ENCODE measurements around the gene NIN.

Gene NIN

DNA sequence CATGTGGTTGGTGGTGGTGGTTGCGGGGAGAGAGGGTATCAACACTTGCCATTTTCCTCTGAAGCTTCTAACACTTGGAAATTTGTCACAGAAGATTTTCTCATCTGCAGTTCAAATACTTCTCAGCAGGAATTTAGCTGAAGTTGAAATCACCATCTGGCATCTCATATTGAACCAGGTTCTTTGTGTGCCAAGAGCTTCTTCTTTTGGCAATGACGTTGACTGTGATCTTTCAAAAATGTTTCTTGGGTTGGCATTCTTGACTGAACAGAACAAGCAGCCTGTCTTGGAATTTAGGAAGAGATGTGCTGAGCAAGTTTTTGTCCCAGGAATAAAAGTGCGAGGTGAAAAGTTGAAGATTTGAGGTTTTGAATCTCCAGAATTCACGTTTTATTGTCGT is 8.7 kb upstream of the NIN start:
- DNase-seq (ENCODE audit: low read depth in 2 of 2): no peak

DNA sequence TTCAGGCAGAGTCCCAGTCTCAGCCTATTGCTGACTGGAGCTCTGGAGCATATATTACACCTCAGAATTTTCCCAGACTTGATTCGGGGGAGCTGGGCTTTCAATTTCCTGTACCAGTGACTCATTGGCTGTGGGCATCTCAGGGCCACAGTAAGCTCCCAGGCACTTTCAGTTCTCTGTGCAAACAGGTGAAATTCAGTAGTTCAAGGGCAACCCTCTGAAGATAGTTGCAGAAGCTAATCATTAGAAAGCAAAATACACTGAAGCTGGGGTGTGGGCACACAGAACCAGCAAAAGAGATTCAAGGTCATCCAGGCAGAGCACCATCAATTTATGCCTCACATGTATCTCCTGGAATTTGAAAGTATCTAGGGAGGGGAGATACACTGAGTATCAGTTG is 8.1 kb upstream of the NIN start:
- no peak for DNase-seq (ENCODE audit: low read depth in 2 of 2)

DNA sequence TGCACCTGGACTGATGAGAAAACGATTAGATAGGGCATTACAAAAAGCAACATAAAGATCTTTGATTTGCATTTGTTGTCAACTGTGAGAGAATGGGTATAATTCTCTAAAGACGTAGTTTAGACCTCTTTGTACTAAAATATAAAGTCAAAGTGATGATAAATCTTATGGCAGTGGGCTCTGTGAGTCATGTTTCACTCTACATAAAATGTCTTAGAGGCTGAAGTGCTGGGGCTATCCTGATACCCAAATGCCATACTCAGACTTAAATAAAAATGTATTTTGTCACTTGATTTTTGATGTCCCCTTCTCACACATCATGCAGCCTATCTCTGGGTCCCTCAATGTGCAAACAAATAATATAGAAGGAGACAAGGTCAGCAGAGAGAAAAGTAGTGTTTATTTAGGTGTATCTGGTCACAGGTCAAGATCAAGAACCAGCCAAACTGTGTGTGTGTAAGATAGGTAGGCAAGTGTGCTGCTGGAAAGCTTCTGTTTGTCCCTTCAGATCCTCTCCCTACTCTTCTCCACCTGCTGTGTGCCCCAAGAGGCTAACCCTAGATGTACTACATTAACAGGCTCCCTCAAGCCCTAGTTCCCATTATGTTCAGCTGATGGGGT is 7.0 kb upstream of the NIN start:
- DNase-seq (ENCODE audit: low read depth in 2 of 2): no peak

DNA sequence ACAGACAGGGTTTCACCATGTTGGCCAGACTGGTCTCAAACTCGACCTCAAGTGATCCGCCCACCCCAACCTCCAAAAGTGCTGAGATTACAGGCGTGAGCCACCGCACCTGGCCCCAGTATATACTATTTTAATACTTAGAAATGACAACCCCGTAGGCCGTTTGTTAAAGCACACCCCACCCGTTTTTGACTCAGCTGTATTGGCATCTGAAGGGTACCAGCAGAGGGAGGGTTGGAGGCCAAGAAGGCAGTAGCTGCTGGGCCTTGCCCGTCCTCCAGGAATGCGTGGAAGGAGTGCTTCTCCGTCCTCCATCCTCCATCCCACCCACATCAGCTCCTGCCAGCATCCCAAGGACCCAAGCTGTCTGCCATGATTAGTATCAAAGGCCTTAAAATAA is 6.3 kb upstream of the NIN start:
- DNase-seq (ENCODE audit: low read depth in 2 of 2): no peak

DNA sequence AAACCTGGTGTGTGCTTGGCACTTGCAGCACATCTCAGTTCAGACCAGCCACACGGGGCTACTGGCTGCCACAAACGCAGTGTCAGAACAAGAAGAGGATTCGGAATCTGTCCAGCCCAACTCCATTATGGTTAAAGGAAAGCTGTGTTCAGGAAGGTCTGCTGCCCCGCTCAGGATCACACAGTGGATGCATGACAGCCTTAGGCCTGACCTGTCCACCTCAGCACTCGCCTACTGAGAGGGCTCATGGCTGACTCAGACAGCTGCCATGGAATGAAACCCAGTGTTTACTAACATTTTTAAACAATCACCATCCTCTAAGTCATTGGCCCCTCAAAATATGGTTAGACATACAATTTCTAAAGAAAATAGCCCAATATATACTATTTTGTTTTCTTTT is 5.6 kb upstream of the NIN start:
- no peak for DNase-seq (ENCODE audit: low read depth in 2 of 2)

DNA sequence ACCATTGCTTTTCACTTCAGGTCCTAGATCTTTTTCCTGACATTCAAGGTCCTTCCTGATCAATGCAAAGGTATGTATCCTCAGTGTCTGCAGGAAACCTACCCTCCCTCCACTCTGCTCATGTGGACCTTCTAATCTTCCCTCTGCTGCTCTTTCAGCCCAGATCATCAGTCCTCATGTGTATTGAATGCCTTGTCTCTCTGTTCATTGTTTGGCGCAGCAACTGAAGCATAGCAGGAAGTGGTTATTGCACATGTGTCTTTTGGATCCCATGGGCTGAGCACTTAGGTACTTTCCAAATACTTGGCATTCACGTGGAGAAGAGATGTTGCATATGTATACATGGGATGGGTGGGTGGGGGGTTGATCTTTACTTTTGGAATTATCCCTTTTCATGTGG is 4.3 kb upstream of the NIN start:
- DNase-seq (ENCODE audit: low read depth in 2 of 2): no peak

DNA sequence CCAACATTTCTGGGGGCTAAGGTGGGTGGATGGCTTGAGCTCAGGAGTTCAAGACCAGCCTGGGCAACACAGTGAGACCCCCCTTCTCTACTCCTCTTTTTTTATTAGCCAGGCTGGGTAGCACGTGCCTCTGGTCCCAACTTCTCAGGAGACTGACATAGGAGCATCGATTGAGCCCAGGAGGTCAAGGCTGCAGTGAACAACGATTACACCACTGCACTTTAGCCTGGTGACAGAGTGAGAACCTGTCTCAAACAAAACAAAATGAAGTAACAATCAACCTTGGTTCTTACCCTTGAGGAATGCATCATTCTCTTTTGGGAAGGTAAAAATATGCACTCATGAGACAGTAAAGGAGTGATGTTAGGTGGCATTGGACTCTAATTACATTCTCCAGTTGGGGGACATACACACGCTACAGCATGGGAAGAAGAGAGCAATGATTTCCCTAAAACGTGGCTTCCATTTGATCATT is 3.9 kb upstream of the NIN start:
- no peak for DNase-seq (ENCODE audit: low read depth in 2 of 2)

DNA sequence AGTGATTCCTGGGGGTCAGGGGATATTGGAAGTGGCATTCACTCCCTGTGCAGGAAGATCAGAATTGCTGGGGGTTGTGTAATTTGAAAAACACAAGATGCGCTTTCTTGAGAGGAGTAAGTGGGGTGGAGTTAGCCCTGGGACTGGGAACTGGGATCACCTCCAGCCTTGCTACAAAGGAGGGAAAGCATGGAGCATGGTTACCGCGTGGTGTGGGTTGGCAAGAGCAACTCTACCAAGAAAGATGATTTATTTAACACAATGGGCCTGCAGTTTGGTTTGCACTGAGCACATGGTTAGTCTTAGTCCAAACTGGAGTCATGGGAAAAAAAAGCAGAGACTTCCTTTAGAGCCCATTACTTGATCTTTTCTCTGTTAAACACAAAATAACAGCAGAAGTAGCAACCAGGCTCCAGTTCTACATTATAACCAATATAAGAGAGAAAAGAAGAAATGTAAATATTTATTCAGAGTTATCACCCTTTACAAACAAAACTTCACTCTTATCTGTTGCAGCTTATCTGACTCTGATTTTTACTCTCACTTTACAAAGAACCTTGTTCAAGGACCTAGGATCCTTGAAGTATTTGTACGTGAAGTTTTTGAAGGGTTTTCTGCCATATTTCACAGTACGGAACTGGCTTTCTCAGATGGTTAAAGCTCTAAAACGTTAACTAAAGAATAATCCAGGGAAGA is 2.1 kb upstream of the NIN start:
- no peak for DNase-seq (ENCODE audit: low read depth in 2 of 2)

DNA sequence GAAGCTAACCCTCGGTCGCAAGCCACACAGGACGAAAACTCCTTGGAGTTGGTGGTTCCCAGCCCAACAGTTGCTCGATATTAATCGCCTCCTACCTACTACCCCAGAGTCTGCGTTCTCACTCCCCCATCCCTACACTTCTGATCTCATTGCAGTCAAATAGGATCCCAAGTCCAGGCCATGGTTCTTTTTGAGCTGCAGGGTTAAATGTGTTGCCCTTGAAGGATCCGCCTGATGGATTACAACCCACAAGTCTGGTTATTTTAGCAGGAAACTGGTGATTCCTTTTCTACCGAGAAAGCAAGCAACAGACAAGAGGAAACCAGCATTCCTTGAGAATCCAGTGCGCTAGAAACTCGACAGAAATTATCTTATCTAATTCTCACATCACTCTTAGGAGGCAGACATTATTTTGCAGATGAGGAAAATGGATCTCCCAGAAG is 785 bp upstream of the NIN start:
- DNase-seq (ENCODE audit: low read depth in 2 of 2): no peak

DNA sequence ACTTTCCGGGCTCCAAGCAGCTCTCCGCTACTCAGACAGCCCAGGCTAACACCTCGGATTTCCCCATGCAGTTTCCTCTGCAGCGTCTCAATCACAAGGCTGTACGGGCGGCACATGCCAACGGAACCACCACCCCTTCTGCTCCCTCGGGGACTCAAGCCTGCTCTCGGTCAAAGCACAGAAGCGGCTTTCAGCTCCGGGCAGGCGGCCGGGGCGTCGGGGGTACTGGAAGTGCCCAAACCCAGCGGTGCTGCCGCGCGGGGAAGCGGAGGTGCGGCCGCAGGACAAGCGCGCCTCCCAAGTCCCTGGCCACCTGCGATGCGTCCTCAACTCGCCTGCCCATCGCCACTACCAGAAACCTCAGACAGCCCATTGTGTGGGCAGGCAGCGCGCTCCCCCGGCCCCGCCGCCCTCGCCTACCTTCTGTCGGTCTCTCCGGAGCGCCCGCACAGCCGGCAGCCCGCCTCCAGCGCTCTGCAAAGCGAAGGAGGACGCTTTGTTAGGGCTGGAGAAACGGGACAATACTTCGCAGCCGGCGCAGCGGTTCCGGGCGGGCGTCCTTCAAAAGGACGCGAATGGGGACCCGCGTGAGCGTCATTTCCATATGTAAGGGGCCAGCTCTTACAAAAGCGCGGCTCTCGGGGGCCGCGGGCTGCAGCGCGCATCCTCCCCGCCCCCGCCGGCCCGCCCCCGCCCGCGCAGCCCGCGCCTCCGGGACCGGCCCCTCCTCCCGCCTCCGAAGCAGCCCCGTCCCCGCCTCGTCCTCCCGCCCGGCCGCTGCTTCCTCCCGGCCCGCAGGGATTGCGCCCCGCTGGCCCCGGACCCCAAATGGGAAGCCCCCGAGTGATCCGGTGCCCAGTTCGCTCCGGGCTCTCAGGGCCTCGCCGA is 674 bp downstream of the NIN start:
- peak; percentile 27 to 44 for DNase-seq (ENCODE audit: low read depth in 2 of 2)

DNA sequence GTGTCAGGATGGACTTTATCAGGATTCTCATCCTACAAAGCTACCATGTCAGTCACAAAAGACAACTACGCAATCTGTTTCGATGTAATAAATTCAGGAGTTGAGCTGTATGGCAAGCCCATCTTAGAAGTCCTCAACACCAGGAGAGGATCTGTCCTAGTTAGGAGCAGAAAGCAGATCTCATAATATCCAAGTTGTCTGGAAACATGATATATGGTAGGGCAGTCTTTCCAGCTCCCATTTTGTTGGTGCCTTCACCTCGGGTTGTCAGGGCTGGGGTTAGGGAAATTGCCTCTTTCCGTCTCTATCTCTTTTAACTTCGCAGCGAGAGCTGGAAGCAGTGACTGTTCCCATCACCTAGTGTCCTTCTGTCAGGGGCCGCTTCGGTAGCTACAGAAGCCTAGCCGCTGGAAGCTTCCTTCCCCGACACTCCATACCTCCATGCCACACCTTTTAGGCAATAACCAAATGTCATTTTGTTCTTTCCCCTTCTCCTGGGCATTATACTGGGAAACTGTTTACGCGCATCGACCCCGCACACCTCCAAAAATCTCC is 1.4 kb downstream of the NIN start:
- DNase-seq (ENCODE audit: low read depth in 2 of 2): no peak

DNA sequence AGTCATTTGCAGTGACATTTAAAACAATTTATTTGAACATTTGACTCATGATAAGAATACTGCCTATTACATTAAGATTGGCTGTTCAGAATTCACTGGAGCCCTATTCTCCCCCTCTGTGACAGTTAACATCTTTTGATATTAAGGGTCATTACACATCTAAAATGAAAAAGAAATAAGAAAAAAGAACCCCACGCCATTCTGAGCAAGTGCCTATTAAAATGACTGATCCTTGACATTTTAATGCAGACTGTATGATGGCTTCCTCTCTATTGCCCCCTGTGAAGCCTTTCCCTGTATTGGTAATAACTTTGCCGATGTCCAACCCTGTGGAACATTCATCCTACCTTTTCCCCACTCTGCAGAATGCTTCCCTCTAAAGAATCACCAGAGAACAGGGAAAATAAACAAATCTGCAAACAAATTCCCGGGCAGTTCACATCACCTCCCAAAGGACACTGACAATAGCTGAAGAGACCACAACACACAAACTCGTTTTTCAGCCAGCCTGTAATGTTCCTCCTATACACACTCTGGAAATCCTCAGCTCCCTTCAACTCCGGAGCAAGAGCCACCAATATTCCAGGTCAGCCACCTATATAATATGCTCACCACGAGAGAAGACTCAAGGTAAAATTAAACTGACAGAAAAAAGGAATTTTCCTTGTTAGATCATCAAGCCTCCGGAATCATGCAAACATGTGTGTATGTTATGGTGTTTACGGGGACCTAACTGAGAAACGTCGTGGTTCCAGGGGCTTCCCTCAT is 2.1 kb downstream of the NIN start:
- no peak for DNase-seq (ENCODE audit: low read depth in 2 of 2)

DNA sequence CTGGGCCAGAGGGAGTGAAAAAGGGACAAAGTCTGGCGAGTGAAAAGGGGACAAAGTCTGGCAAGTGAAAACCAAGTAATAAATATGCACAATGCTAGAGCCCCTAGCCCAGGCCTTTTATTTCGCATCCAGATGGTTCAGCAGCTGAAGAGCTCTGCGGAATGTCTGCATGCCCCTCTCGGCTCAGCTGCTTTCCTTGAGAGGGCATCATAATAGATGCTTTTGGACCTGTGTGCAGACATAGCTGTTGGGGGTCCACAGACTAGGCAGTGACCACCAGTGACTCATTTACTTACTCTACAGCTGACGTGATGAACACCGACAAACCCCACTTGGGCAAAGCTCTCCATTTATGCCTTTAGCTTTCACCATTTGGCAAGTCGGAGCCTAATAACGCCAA is 4.3 kb downstream of the NIN start:
- DNase-seq (ENCODE audit: low read depth in 2 of 2): no peak

DNA sequence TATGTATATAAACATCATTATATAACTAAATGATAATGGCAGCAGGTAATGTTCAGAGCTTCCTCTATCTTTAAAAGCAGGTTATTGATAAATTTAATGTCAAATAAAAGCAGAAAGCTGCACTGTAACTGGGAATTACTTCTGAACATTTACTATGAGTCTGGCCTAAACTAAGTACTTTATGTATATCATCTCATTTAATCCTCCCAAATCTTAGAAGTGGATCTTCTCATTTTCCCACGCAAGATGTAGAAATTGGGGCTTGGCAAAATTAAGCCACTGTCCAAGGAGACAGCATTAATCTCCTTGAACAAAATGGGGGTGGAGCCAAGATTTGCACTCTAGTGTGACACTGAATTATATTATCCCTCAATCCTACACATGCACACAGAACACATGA is 5.7 kb downstream of the NIN start:
- DNase-seq (ENCODE audit: low read depth in 2 of 2): no peak

DNA sequence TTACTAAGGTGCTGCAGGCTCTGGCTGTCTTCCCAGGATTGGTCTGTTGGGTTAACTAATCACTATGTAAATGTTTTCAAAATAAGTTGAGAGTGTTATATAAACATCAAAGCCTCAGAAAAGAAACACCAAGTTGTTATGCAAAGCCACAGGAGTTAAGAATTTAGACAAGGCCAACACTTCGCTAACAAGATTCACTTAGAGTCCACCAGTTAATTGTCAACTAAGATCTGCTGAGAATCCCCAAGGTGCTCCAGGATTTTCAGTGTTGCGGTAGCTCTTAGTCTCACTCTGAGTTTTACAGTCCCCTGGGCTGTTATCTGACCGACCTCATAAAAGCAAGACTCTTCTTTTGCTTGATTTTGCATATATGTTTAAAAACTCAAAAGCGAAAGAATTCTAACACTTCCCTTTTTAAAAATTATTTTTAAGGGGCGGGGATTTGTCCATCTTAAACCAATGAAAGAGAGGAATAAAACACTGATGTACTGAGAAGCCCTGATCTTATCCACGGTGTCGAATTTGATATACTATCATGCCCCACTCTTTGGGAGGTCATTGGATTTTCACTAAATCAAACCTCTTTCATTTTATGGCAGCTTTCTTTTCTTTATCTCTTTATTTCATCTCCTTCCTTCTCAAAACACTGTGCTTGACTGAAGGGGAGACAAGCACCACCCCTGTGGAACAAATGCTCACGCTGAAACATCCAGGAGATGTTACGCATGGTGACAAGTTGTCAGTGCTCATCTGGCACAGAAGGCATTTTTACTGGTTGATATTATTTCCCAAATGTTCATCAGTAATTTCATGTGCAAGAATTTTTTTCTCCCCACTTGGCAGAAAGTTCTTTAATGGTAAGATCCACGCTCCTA is 7.0 kb downstream of the NIN start:
- no peak for DNase-seq (ENCODE audit: low read depth in 2 of 2)

DNA sequence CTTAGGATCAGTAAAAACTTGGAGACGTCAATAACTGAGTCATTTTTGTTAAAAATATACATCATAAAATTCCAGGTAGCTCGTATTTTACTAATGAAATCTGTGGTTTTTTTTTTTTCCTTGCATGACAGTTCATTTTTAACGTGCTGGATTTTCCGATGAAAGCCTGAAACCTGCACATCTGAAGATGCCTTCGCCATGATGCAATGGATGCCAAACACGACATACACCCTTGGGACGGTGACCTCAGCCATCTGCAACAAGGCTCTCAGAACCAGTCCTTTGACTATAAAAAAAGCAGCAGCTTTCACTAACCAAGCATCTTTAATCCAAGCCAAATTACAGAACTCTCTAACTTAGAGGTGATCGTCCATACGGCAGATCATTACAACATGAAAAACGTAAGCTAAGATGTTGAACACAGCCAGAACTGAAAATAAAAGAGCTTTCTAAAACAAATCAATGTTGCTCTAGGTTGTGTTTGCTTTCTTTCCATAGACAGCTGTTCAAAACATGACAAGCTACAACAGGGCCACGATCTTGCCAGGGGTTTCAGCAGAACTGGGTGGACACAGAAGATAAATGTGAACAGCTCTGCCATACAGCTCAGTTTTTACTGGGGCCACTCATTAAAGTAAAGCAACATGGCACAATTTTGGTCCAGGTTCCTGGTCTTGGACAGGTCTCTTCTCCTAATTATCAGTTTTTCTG is 7.8 kb downstream of the NIN start:
- DNase-seq (ENCODE audit: low read depth in 2 of 2): no peak

DNA sequence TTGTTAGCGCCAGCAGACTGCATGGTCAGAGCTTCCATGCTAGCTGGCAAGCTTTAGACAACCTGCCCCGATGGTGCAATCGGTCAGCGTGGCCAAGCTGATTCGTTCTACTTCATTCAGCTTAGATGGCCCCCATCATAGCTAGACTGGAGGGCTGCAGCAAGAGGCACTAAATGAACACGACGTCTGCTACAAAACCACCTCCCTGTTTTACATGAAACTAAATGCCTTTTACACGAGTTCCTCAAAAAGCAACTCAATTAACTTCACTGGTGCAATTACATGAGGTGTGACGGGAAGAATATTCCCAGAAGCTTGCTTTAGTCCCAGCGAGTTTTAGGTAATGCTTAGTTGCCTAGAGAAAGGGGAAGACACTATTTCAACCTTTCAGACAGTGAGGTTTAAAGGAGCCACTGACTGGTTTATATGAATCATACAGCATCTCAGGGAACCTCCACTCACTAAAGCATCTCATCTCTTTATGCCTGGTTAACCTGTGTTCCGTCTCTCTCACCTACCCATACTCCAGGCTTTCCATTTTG is 8.4 kb downstream of the NIN start:
- DNase-seq (ENCODE audit: low read depth in 2 of 2): no peak

DNA sequence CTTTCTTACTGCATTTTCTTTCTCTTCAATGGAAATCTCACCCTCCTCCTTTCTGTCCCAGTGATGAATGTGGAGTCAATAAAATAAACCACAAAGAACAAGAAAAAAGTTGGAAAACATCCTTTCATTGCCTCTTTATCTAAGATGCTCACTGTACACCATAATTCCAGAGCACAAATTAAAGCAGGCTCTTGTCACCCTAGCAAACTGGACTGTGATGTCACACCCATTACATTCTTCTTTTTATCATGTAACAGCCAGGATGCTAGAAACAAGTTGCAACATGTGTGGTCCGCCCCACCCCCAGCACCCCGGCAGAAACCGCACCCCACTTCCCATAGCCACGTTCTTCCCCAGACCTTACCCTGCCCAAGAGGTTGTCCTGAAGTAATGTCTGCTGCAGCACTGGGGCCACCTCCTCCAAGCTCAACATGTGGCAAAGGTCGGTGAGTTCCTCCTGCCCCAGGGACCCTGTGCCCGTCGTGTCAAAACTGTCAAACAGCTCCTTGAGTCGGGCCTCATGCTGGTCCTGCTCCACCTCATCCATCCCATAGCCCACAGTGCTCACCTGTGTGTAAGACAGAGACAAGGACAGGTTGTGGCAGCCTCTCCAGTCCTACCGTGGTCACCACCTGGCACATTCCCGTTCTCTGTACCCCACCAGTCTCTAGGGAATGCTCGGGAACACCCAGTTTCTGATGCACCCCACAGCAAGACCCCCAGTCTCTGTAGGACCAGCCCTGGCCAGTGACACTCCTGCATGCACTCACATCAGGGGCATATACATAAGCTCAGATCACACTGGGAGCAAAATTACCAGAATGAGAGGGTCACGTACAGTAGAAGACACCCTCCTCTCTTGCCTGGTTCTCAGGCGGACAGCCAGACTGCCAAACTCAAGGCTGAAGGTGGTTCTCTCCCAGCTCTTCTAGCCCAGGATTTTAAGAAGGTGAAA is 9.2 kb downstream of the NIN start:
- peak; percentile 8 to 21 for DNase-seq (ENCODE audit: low read depth in 2 of 2)
